Esophagus (tissue), 2 donors: ENCODE measurements around the gene PLXNB1. TPM values are rescaled to one million over a fixed set of nuclear protein-coding genes. Genes with fewer than 3 reads are reported as not detected.

Experiments used
- H3K27ac ChIP-seq, 2 donors: one replicate each; pipeline ENCODE4 v1.5.1; 2013; ENCODE audit warnings: low read depth in 2 of 2, mild to moderate bottlenecking in 2 of 2, inconsistent platforms in 1 of 2, low read length in 1 of 2, moderate library complexity in 1 of 2
- H3K27me3 ChIP-seq, 2 donors: one replicate each; pipeline ENCODE4 v1.6.1; 2013; ENCODE audit warnings: low read length in 2 of 2, control low read depth in 1 of 2, mild to moderate bottlenecking in 1 of 2; ENCODE audit not compliant: insufficient read depth in 2 of 2, control insufficient read depth in 1 of 2
- H3K36me3 ChIP-seq, 2 donors: one replicate each; pipeline ENCODE4 v1.6.1; 2013; ENCODE audit warnings: low read length in 1 of 2; ENCODE audit not compliant: control insufficient read depth in 2 of 2, insufficient read depth in 2 of 2
- H3K4me1 ChIP-seq, 2 donors: one replicate each; pipeline ENCODE4 v1.6.1; 2013; ENCODE audit warnings: low read length in 1 of 2; ENCODE audit not compliant: control insufficient read depth in 2 of 2, insufficient read depth in 2 of 2
- H3K4me3 ChIP-seq, 2 donors: one replicate each; pipeline ENCODE4 v1.5.1; 2013; ENCODE audit warnings: low read length in 2 of 2, mild to moderate bottlenecking in 2 of 2, low read depth in 1 of 2, moderate library complexity in 1 of 2
- H3K9me3 ChIP-seq, 2 donors: one replicate each; pipeline ENCODE4 v1.6.1; 2013; ENCODE audit warnings: mild to moderate bottlenecking in 2 of 2, low read depth in 1 of 2, low read length in 1 of 2, moderate library complexity in 1 of 2; ENCODE audit not compliant: control insufficient read depth in 2 of 2, insufficient read depth in 1 of 2
- WGBS, 2 donors: extraction: QIAGEN DNeasy Blood & Tissue Kit; methylation state at CpG; one replicate each; pipeline ENCODE4 v1.1.7; 2013; 5-methylcytosine and 5-hydroxymethylcytosine counted together
- polyA plus RNA-seq, 2 donors: library from polyadenylated mRNA; stranded (reverse); fragments of 200-250 nt; gene quantifications; one replicate each; pipeline ENCODE4 v1.2.3, GENCODE V29; 2013
- donor health status: healthy with polysubstance abuse.
- donor health status: Bipolar disorder and iron deficiency.

Gene PLXNB1
- polyA plus RNA-seq, 2 donors: 73.4 to 298 TPM

DNA sequence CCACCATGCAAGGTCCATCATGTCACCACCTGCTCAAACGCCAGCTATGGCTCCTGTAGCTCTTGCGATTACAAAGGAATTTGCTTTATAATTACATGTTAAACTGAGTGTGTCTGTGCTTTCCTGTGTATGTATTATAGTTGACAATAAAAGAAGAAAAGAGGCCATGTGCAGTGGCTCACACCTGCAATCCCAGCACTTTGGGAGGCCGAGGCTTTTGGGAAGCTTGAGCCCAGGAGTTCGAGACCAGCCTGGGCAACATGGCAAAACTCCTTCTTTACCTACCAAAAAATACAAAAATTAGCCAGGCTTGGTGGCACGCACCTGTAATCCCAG lies 43.7 kb upstream of the PLXNB1 start:
- peak overlapping the region; percentile 97 to 100 for H3K27ac ChIP-seq
- peaks cover 3 to 22% of the 10 kb centered on the region in 2 donors for H3K36me3 ChIP-seq
- no peaks in the 10 kb centered on the region for H3K27me3 ChIP-seq
- no peaks in the 10 kb centered on the region for H3K9me3 ChIP-seq
- H3K4me3 ChIP-seq: no peak overlapping the region
- 62 to 64% methylated on average over 5 of the region's 5 CpGs for WGBS, 2 donors
- peaks cover 16 to 19% of the 10 kb centered on the region in 2 donors for H3K4me1 ChIP-seq

DNA sequence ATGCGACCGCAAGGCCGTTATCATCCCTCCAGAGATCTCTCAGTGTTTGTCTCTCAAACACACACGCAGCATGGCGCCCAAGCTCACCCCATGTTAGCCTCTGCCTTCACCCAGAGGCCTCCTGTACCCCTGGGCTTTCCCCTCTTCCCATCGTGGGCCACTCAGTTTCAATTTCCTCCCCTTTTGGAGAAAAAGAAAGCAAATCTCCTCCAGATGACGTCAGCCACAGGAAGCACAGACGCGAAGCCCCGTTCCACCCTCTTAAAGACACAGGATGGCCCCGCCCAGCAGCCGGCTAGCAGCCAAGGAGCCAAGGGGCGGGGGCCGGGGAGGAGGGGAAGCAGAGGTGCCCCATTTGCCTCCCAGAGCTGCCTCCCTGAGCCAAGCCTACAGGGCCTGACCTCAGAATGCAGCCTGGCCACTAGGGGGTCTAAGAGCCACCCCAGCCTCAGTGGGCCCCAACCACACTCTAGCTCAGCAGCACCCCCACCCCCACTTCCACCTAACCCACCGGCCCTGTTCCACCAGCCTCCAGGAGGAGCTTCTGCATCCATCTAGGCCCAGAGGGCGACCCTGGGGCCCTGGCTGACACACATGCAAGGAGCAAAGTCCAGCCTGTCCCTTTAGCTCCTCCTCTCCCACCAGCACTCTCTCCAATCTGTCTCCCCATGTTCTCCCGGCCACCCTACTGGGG lies 43.2 kb upstream of the PLXNB1 start:
- Histone ChIP-seq H3K4me3 (peak overlapping the region; percentile 58 to 72), H3K27ac (peak overlapping the region; percentile 97 to 100), H3K4me1 (peaks cover 16 to 23% of the 10 kb centered on the region in 2 donors), H3K36me3 (peaks cover 3 to 23% of the 10 kb centered on the region in 2 donors), H3K27me3 (no peaks in the 10 kb centered on the region), H3K9me3 (no peaks in the 10 kb centered on the region)
- 2 to 3% methylated on average over 17 of the region's 17 CpGs for WGBS, 2 donors

DNA sequence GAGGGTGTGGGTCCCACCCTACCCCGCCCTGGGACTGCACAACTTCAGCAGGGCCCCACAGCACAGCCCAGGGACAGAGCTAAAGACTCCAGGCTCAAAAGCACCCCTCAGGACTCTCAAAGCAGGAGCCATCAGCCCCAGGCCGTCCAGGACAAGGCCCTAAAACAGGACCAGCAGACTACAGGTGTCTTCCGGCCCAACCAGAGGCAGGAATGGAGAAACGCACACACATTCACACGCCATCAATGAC lies 42.7 kb upstream of the PLXNB1 start:
- Histone ChIP-seq H3K9me3 (no peaks in the 10 kb centered on the region), H3K36me3 (peaks cover 8 to 20% of the 10 kb centered on the region in 2 donors), H3K4me3 (peak overlapping the region; percentile 58 to 72), H3K27ac (peak overlapping the region; percentile 97 to 100), H3K27me3 (no peaks in the 10 kb centered on the region), H3K4me1 (peaks cover 19 to 25% of the 10 kb centered on the region in 2 donors)
- WGBS, 2 donors: 1 to 2% methylated on average over 5 of the region's 5 CpGs

DNA sequence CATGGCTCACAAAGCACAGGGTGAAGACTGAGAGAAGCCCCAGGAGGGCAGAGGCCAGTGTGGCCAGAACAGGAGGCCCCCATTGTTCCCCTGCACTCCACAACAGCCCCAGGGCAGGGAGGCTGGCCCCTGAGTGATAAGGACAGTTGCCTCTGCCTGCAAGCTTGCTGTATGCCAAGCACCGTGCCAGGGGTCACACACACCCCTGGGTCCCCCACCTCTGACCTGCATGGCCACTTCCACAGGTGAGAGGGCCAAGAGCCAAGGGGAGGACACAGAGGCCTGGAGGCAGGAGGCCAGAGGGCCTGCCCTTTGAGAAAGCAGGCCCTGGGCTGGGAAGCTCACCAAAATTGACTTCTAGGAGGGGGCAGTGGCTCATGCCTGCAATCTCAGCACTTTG lies 40.4 kb upstream of the PLXNB1 start:
- H3K27ac ChIP-seq: peak overlapping the region in 1 of 2 donors; percentile 51
- WGBS, 2 donors: 35 to 40% methylated on average over 1 of the region's 1 CpG
- H3K4me3 ChIP-seq: no peak overlapping the region
- no peaks in the 10 kb centered on the region for H3K27me3 ChIP-seq
- H3K4me1 ChIP-seq: peaks cover 24 to 40% of the 10 kb centered on the region in 2 donors
- H3K36me3 ChIP-seq: peaks cover 13 to 24% of the 10 kb centered on the region in 2 donors
- H3K9me3 ChIP-seq: no peaks in the 10 kb centered on the region

DNA sequence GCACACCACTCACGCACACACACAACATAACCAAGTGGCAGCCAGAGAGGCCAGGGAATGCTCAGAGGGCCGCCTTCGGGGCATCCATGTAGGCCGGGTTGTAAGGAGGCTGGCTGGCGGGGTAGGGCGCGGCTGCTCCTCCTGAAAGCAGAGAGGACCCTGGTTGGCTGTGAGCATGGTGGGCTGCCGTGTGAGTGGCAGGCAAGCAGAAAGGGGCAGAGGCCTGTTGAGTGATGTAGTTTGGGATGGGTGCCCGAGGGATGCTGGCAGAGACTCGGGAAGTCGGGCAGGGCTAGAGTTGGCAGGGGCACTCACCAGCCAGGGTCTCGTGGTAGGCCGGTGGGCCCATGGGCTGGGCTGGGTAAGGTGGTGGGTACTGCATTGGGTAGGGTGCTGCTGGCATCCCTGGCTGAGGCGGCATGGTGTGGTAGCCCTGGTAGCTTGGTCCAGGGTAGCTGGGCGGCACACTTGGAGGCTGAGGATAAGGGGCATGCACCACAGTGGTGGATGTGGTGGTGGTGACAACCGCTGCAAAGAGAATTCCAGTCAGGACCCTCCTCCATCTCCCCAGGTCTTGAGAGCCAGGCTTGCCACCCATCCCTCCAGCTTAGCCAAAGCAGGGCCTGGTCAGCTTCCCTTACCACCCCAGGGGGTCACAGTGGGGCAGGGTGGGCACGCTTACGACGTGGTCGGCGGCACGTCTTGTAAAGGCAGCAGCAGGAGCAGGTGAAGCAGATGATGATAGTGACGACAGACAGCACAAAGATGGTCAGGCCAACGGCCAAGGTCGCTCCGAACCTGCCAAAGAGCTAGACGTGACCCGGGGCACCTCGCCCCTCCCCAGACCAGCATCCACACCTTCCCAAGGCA lies 39.4 kb upstream of the PLXNB1 start:
- H3K4me3 ChIP-seq: no peak overlapping the region
- no peaks in the 10 kb centered on the region for H3K9me3 ChIP-seq
- H3K27me3 ChIP-seq: no peaks in the 10 kb centered on the region
- H3K36me3 ChIP-seq: peaks cover 13 to 27% of the 10 kb centered on the region in 2 donors
- peaks cover 24 to 48% of the 10 kb centered on the region in 2 donors for H3K4me1 ChIP-seq
- WGBS, 2 donors: 65 to 69% methylated on average over 29 of the region's 29 CpGs
- H3K27ac ChIP-seq: peak overlapping the region in 1 of 2 donors; percentile 63

DNA sequence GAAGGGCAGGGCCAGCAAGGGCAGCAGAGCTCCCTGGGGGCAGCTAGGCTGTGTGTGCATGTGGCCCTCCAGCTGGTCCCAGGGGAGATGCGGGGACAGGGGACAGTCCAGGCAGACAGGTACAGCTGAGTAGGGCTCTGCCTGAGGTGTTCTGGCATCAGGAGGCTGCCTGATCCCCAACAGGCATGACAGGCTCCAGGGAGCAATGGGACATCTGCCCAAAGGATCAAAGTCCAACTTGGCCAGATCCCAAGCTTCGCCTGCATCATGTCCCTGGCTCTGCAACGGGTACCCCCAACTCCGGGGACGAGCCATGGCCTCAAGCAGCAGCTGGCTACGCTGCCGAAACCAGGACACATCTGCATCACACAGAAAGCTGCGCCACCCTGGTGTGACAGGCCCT lies 38.4 kb upstream of the PLXNB1 start:
- peaks cover 24 to 46% of the 10 kb centered on the region in 2 donors for H3K4me1 ChIP-seq
- WGBS, 2 donors: 39 to 47% methylated on average over 8 of the region's 8 CpGs
- H3K27ac ChIP-seq: peak overlapping the region in 1 of 2 donors; percentile 100
- H3K27me3 ChIP-seq: no peaks in the 10 kb centered on the region
- peaks cover 13 to 28% of the 10 kb centered on the region in 2 donors for H3K36me3 ChIP-seq
- H3K9me3 ChIP-seq: no peaks in the 10 kb centered on the region
- no peak overlapping the region for H3K4me3 ChIP-seq

DNA sequence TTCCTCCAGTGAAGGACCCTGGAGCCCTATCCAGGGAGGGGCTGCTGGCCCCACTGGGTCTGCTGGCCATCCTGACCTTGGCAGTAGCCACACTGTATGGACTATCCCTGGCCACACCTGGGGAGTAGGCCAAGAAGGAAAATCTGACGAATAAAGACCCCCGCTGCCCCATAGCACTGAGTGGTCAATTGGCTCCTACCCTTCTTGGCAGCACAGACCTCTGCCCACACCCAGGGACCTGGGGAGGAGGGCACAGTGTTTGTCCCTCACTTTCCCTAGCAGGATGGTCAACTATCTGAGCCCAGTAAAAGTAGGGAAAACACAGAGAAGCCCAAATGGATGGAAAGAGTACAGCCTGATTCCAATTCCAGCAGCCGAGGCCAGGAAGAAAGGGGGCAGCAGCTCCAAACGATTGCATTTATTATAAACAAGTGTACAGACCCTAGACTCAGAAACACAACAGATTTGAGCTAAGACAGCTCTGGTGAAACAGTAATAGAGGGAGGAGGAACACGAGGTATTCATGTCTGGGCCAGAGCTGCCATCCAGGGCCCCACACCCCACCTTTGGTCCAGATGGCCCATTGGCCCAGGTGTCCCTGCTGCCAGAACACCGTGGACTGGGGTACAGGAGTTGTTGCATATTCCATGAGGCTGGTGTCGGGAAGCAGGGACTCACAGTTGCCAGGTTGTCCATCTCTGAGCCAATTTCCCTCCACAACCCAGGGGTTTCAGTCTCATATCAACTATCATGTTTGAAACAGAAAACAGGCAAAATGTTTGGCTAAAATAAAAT lies 37.8 kb upstream of the PLXNB1 start:
- H3K9me3 ChIP-seq: no peaks in the 10 kb centered on the region
- H3K27me3 ChIP-seq: no peaks in the 10 kb centered on the region
- WGBS, 2 donors: 50 to 53% methylated on average over 7 of the region's 7 CpGs
- H3K4me1 ChIP-seq: peaks cover 24 to 44% of the 10 kb centered on the region in 2 donors
- peaks cover 13 to 28% of the 10 kb centered on the region in 2 donors for H3K36me3 ChIP-seq
- peak overlapping the region in 1 of 2 donors; percentile 53 for H3K4me3 ChIP-seq
- peak overlapping the region; percentile 99 to 100 for H3K27ac ChIP-seq

DNA sequence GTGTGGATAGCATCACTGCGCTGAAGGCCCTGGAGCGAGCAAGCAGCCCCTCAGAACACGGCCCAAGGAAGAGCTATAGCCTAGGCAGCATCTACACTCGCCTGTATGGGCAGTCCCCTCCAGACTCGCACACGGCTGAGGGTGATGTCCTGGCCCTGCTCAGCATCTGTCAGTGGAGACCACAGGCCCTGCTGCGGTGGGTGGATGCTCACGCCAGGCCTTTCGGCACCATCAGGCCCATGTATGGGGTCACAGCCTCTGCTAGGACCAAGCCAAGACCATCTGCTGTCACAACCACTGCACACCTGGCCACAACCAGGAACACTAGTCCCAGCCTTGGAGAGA lies 37.2 kb upstream of the PLXNB1 start:
- WGBS, 2 donors: 42 to 57% methylated on average over 8 to 9 of the region's 9 CpGs
- H3K4me1 ChIP-seq: peaks cover 24 to 44% of the 10 kb centered on the region in 2 donors
- H3K27me3 ChIP-seq: no peaks in the 10 kb centered on the region
- peak overlapping the region; percentile 46 to 53 for H3K4me3 ChIP-seq
- peak overlapping the region; percentile 99 to 100 for H3K27ac ChIP-seq
- H3K36me3 ChIP-seq: peaks cover 13 to 28% of the 10 kb centered on the region in 2 donors
- no peaks in the 10 kb centered on the region for H3K9me3 ChIP-seq

DNA sequence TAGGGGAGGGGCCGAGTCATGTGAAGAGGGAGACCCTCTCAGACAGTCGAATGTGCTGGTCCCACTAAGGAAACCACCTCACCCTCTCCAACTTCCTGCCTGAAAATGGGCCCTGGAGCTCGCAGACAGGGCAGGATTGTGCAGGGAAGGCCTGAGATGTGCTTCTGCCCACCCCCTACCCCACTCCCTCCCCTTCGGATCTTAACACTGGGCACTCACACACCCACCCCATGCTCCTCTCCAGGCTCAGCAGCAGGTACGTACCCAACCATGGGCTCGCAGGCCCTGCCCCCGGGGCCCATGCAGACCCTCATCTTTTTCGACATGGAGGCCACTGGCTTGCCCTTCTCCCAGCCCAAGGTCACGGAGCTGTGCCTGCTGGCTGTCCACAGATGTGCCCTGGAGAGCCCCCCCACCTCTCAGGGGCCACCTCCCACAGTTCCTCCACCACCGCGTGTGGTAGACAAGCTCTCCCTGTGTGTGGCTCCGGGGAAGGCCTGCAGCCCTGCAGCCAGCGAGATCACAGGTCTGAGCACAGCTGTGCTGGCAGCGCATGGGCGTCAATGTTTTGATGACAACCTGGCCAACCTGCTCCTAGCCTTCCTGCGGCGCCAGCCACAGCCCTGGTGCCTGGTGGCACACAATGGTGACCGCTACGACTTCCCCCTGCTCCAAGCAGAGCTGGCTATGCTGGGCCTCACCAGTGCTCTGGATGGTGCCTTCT lies 36.7 kb upstream of the PLXNB1 start:
- H3K27me3 ChIP-seq: no peaks in the 10 kb centered on the region
- H3K4me1 ChIP-seq: peaks cover 24 to 44% of the 10 kb centered on the region in 2 donors
- peak overlapping the region; percentile 46 to 53 for H3K4me3 ChIP-seq
- no peaks in the 10 kb centered on the region for H3K9me3 ChIP-seq
- WGBS, 2 donors: 9% methylated on average over 19 of the region's 19 CpGs
- H3K36me3 ChIP-seq: peaks cover 13 to 28% of the 10 kb centered on the region in 2 donors
- H3K27ac ChIP-seq: peak overlapping the region; percentile 99 to 100
